WTC11 (cell line): ENCODE results near the gene UGT1A5. TPM values are rescaled to one million over a fixed set of nuclear protein-coding genes. Genes with fewer than 3 reads are reported as not detected.

Experiments used
- ATAC-seq: fragments of 200-7000 bp; cut with Tn5 transposase; 2 replicates; pipeline ENCODE4 v1.10.0; 2021; ENCODE audit warnings: mild to moderate bottlenecking, moderate library complexity
- CTCF ChIA-PET: fragments of 300-600 bp; sonication (Branson Sonifier 250); formaldehyde crosslinking; loops from one replicate; lab custom pipeline; 2021; ENCODE audit warnings: antibody characterized with exemption; lab: Charles Lee
- POLR2A ChIA-PET: fragments of 350-600 bp; sonication (Branson Sonifier 250); formaldehyde crosslinking; loops from one replicate; lab custom pipeline; 2021; ENCODE audit warnings: antibody characterized with exemption; lab: Charles Lee
- DNase-seq: peaks from one replicate; pipeline ENCODE4 v3.0.0; 2021; ENCODE audit warnings: low spot score
- H3K27ac Mint-ChIP-seq: 2 replicates; pipeline ENCODE4 v1.8.0; 2021; ENCODE audit warnings: mixed read lengths
- H3K27me3 Mint-ChIP-seq: 2 replicates; pipeline ENCODE4 v1.8.0; 2021; ENCODE audit warnings: low read depth, mild to moderate bottlenecking, moderate library complexity, mixed read lengths
- H3K36me3 Mint-ChIP-seq: 2 replicates; pipeline ENCODE4 v1.8.0; 2021; ENCODE audit warnings: mixed read lengths
- H3K4me1 Mint-ChIP-seq: 2 replicates; pipeline ENCODE4 v1.8.0; 2022; ENCODE audit warnings: mixed read lengths
- H3K4me3 Mint-ChIP-seq: 2 replicates; pipeline ENCODE4 v1.8.0; 2021; ENCODE audit warnings: mild to moderate bottlenecking, moderate library complexity, mixed read lengths
- H3K9me3 Mint-ChIP-seq: 2 replicates; pipeline ENCODE4 v1.8.0; 2021; ENCODE audit warnings: mixed read lengths
- ATF1 ChIP-seq: sonication (generic); formaldehyde crosslinking; IDR thresholded peaks from 2 replicates; pipeline ENCODE4 v1.8.1; 2023; ENCODE audit warnings: mild to moderate bottlenecking, moderate library complexity, missing genetic modification reagents
- GABPB1 ChIP-seq: sonication (generic); formaldehyde crosslinking; IDR thresholded peaks from 2 replicates; pipeline ENCODE4 v1.8.1; 2023; ENCODE audit warnings: mild to moderate bottlenecking, missing genetic modification reagents
- NFYB ChIP-seq: sonication (generic); formaldehyde crosslinking; conservative IDR thresholded peaks from 2 replicates; pipeline ENCODE4 v1.8.0; 2022; ENCODE audit warnings: low read depth, missing genetic modification reagents
- NR1H2 ChIP-seq: sonication (generic); formaldehyde crosslinking; IDR thresholded peaks from 2 replicates; pipeline ENCODE4 v1.9.0; 2021; ENCODE audit warnings: mild to moderate bottlenecking, moderate library complexity, missing genetic modification reagents
- NR2C2 ChIP-seq: sonication (generic); formaldehyde crosslinking; IDR thresholded peaks from 2 replicates; pipeline ENCODE4 v1.8.0; 2022; ENCODE audit warnings: mild to moderate bottlenecking, missing genetic modification reagents
- NR3C1 ChIP-seq: sonication (generic); formaldehyde crosslinking; conservative IDR thresholded peaks from 2 replicates; pipeline ENCODE4 v1.8.1; 2023; ENCODE audit warnings: low read depth, mild to moderate bottlenecking, missing genetic modification reagents
- SP1 ChIP-seq: sonication (generic); formaldehyde crosslinking; conservative IDR thresholded peaks from 2 replicates; pipeline ENCODE4 v1.8.1; 2022; ENCODE audit warnings: missing genetic modification reagents
- ZNF317 ChIP-seq: sonication (generic); formaldehyde crosslinking; IDR thresholded peaks from 2 replicates; pipeline ENCODE4 v1.8.1; 2023; ENCODE audit warnings: low read depth, mild to moderate bottlenecking, moderate library complexity, missing genetic modification reagents, borderline replicate concordance
- ZNF396 ChIP-seq: fragments of 250-450 bp; sonication (Bioruptor Pico); IDR thresholded peaks from 2 replicates; pipeline ENCODE4 v1.8.0; 2021; ENCODE audit warnings: mild to moderate bottlenecking, moderate library complexity, borderline replicate concordance
- total RNA-seq: library from RNA; stranded (reverse); gene quantifications from 3 replicates; pipeline ENCODE4 v1.2.3, GENCODE V29; 2021
- TF ChIP-seq, protein P1 (sequence below): sonication (generic); formaldehyde crosslinking; IDR thresholded peaks from 2 replicates; pipeline ENCODE4 v1.8.0; 2022; ENCODE audit warnings: missing genetic modification reagents
- TF ChIP-seq, protein P2 (sequence below): sonication (generic); formaldehyde crosslinking; IDR thresholded peaks from 2 replicates; pipeline ENCODE4 v1.8.0; 2023; ENCODE audit warnings: mild to moderate bottlenecking, missing genetic modification reagents
- TF ChIP-seq, protein P3 (sequence below): sonication (generic); formaldehyde crosslinking; IDR thresholded peaks from 2 replicates; pipeline ENCODE4 v1.8.1; 2022; ENCODE audit warnings: low read depth, mild to moderate bottlenecking, moderate library complexity, missing genetic modification reagents, borderline replicate concordance
- TF ChIP-seq, protein P4 (sequence below): sonication (generic); formaldehyde crosslinking; IDR thresholded peaks from 2 replicates; pipeline ENCODE4 v1.8.1; 2022; ENCODE audit warnings: missing genetic modification reagents, borderline replicate concordance
- TF ChIP-seq, protein P5 (sequence below): sonication (generic); formaldehyde crosslinking; IDR thresholded peaks from 2 replicates; pipeline ENCODE4 v1.8.1; 2023; ENCODE audit warnings: mild to moderate bottlenecking, missing genetic modification reagents
- TF ChIP-seq, protein P6 (sequence below): sonication (generic); formaldehyde crosslinking; IDR thresholded peaks from 2 replicates; pipeline ENCODE4 v1.8.1; 2022; ENCODE audit warnings: mild to moderate bottlenecking, missing genetic modification reagents, moderate library complexity, borderline replicate concordance
- TF ChIP-seq, protein P7 (sequence below): sonication (generic); formaldehyde crosslinking; IDR thresholded peaks from 2 replicates; pipeline ENCODE4 v1.8.1; 2023; ENCODE audit warnings: mild to moderate bottlenecking, missing genetic modification reagents, moderate library complexity

Gene UGT1A5
- total RNA-seq, 1 experiment from 2014 or later: not detected

DNA sequence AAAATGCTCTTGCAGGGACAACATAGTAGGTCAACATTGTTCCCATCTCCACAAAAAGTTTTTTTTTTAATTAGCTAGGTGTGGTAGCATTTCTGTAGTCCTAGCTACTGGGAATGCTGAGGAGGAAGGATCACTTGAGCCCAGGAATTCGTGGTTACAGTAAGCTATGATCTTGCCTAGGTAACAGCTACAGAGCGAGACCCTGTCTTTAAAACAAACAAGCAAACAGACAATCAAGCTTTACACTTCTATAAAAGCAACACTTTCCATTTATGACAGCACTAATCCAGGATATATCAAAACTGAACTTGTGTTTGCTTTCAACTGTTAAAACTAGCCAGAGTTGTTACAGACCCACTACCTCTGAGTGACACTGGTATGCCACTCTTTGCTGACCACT lies 28.2 kb downstream of the UGT1A5 start:
- TF ChIP-seq, protein P1, sequence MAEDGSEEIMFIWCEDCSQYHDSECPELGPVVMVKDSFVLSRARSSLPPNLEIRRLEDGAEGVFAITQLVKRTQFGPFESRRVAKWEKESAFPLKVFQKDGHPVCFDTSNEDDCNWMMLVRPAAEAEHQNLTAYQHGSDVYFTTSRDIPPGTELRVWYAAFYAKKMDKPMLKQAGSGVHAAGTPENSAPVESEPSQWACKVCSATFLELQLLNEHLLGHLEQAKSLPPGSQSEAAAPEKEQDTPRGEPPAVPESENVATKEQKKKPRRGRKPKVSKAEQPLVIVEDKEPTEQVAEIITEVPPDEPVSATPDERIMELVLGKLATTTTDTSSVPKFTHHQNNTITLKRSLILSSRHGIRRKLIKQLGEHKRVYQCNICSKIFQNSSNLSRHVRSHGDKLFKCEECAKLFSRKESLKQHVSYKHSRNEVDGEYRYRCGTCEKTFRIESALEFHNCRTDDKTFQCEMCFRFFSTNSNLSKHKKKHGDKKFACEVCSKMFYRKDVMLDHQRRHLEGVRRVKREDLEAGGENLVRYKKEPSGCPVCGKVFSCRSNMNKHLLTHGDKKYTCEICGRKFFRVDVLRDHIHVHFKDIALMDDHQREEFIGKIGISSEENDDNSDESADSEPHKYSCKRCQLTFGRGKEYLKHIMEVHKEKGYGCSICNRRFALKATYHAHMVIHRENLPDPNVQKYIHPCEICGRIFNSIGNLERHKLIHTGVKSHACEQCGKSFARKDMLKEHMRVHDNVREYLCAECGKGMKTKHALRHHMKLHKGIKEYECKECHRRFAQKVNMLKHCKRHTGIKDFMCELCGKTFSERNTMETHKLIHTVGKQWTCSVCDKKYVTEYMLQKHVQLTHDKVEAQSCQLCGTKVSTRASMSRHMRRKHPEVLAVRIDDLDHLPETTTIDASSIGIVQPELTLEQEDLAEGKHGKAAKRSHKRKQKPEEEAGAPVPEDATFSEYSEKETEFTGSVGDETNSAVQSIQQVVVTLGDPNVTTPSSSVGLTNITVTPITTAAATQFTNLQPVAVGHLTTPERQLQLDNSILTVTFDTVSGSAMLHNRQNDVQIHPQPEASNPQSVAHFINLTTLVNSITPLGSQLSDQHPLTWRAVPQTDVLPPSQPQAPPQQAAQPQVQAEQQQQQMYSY (CRISPR knock-in tag): no peak
- TF ChIP-seq, protein P2, sequence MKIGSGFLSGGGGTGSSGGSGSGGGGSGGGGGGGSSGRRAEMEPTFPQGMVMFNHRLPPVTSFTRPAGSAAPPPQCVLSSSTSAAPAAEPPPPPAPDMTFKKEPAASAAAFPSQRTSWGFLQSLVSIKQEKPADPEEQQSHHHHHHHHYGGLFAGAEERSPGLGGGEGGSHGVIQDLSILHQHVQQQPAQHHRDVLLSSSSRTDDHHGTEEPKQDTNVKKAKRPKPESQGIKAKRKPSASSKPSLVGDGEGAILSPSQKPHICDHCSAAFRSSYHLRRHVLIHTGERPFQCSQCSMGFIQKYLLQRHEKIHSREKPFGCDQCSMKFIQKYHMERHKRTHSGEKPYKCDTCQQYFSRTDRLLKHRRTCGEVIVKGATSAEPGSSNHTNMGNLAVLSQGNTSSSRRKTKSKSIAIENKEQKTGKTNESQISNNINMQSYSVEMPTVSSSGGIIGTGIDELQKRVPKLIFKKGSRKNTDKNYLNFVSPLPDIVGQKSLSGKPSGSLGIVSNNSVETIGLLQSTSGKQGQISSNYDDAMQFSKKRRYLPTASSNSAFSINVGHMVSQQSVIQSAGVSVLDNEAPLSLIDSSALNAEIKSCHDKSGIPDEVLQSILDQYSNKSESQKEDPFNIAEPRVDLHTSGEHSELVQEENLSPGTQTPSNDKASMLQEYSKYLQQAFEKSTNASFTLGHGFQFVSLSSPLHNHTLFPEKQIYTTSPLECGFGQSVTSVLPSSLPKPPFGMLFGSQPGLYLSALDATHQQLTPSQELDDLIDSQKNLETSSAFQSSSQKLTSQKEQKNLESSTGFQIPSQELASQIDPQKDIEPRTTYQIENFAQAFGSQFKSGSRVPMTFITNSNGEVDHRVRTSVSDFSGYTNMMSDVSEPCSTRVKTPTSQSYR (CRISPR knock-in tag): no peak
- TF ChIP-seq, protein P3, sequence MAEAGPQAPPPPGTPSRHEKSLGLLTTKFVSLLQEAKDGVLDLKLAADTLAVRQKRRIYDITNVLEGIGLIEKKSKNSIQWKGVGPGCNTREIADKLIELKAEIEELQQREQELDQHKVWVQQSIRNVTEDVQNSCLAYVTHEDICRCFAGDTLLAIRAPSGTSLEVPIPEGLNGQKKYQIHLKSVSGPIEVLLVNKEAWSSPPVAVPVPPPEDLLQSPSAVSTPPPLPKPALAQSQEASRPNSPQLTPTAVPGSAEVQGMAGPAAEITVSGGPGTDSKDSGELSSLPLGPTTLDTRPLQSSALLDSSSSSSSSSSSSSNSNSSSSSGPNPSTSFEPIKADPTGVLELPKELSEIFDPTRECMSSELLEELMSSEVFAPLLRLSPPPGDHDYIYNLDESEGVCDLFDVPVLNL: no peak
- TF ChIP-seq, protein P4, sequence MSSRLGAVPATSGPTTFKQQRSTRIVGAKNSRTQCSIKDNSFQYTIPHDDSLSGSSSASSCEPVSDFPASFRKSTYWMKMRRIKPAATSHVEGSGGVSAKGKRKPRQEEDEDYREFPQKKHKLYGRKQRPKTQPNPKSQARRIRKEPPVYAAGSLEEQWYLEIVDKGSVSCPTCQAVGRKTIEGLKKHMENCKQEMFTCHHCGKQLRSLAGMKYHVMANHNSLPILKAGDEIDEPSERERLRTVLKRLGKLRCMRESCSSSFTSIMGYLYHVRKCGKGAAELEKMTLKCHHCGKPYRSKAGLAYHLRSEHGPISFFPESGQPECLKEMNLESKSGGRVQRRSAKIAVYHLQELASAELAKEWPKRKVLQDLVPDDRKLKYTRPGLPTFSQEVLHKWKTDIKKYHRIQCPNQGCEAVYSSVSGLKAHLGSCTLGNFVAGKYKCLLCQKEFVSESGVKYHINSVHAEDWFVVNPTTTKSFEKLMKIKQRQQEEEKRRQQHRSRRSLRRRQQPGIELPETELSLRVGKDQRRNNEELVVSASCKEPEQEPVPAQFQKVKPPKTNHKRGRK (CRISPR knock-in tag): no peak
- TF ChIP-seq ZNF317 (CRISPR knock-in tag): no peak
- TF ChIP-seq NFYB: no peak
- TF ChIP-seq NR1H2 (CRISPR knock-in tag): no peak
- TF ChIP-seq, protein P5, sequence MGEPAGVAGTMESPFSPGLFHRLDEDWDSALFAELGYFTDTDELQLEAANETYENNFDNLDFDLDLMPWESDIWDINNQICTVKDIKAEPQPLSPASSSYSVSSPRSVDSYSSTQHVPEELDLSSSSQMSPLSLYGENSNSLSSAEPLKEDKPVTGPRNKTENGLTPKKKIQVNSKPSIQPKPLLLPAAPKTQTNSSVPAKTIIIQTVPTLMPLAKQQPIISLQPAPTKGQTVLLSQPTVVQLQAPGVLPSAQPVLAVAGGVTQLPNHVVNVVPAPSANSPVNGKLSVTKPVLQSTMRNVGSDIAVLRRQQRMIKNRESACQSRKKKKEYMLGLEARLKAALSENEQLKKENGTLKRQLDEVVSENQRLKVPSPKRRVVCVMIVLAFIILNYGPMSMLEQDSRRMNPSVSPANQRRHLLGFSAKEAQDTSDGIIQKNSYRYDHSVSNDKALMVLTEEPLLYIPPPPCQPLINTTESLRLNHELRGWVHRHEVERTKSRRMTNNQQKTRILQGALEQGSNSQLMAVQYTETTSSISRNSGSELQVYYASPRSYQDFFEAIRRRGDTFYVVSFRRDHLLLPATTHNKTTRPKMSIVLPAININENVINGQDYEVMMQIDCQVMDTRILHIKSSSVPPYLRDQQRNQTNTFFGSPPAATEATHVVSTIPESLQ: no peak
- Mint-ChIP-seq H3K4me1 (no peaks in the 10 kb centered on the region), H3K27ac (no peak overlapping the region), H3K27me3 (peaks cover 5% of the 10 kb centered on the region; the same call in 1 of the 2 replicates), H3K36me3 (peaks cover 11% of the 10 kb centered on the region), H3K4me3 (no peak overlapping the region), H3K9me3 (peaks cover 43% of the 10 kb centered on the region)
- DNase-seq (no peak), ATAC-seq (no peak)
- CTCF ChIA-PET: no interaction called here
- POLR2A ChIA-PET: no interaction called here

DNA sequence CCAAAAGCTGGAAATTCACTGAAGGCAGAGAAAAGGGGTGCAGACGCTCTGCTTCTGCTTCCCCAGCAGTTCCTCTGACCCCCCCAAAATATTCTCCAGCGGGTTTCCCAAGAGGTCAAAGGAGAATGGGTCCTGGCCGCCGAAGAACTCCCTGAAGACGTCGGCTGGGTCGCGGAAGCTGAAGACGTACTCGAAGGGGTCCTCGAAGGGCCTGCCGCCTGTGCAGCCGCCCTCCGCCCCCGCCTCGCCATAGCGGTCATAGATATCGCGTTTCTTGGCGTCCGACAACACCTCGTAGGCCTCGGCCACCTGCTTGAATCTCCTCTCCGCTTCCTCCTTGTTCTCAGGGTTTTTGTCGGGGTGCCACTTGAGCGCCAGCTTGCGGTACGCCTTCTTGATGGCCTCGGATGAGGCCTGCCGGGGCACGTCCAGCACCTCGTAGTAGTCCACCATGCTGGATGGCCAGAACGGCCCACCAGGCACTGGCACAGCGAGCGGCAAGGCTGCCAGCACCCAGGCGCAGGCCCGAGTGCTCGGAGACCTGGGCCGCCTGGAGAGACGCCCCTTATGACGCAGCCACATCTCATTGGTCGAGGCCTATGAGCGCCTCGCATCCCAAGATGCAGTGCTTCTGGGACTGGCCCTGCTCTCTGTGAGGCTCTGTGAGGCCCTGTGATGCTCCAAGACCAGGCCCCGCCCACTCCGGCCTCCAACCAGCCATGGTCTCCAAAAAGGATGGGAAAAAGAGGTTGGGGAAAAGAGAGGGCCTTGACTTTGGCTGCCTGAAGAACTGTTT lies 31.0 kb downstream of the UGT1A5 start:
- H3K9me3 Mint-ChIP-seq: peaks cover 45% of the 10 kb centered on the region
- POLR2A ChIA-PET: no interaction called here
- no peak for DNase-seq
- no peak; the same call in 1 of the 2 replicates for ATAC-seq
- no peaks in the 10 kb centered on the region for H3K36me3 Mint-ChIP-seq
- H3K27ac Mint-ChIP-seq: no peak overlapping the region
- CTCF ChIA-PET: no interaction called here
- no peak overlapping the region for H3K4me3 Mint-ChIP-seq
- H3K27me3 Mint-ChIP-seq: peaks cover 3% of the 10 kb centered on the region; the same call in 1 of the 2 replicates
- no peaks in the 10 kb centered on the region for H3K4me1 Mint-ChIP-seq
- TF ChIP-seq ATF1 (CRISPR knock-in tag) (no peak), GABPB1 (CRISPR knock-in tag) (no peak), NR2C2 (CRISPR knock-in tag) (no peak), NR3C1 (CRISPR knock-in tag) (no peak), ZNF396 (CRISPR knock-in tag) (no peak), SP1 (CRISPR knock-in tag) (no peak), NFYB (no peak)
- TF ChIP-seq, protein P6, sequence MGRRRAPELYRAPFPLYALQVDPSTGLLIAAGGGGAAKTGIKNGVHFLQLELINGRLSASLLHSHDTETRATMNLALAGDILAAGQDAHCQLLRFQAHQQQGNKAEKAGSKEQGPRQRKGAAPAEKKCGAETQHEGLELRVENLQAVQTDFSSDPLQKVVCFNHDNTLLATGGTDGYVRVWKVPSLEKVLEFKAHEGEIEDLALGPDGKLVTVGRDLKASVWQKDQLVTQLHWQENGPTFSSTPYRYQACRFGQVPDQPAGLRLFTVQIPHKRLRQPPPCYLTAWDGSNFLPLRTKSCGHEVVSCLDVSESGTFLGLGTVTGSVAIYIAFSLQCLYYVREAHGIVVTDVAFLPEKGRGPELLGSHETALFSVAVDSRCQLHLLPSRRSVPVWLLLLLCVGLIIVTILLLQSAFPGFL (CRISPR knock-in tag): no peak
- TF ChIP-seq, protein P7, sequence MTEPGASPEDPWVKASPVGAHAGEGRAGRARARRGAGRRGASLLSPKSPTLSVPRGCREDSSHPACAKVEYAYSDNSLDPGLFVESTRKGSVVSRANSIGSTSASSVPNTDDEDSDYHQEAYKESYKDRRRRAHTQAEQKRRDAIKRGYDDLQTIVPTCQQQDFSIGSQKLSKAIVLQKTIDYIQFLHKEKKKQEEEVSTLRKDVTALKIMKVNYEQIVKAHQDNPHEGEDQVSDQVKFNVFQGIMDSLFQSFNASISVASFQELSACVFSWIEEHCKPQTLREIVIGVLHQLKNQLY (CRISPR knock-in tag): no peak
